WTC11 (cell line): ENCODE data around the gene SORCS2.

ENCODE experiments used
- ETV6 ChIP-seq: sonication (generic); formaldehyde crosslinking; IDR thresholded peaks from 2 replicates; pipeline ENCODE4 v1.8.1; 2022; ENCODE audit warnings: mild to moderate bottlenecking, missing genetic modification reagents
- NR1H2 ChIP-seq: sonication (generic); formaldehyde crosslinking; IDR thresholded peaks from 2 replicates; pipeline ENCODE4 v1.9.0; 2021; ENCODE audit warnings: mild to moderate bottlenecking, moderate library complexity, missing genetic modification reagents
- SMAD3 ChIP-seq: sonication (generic); formaldehyde crosslinking; IDR thresholded peaks from 2 replicates; pipeline ENCODE4 v1.8.0; 2022; ENCODE audit warnings: missing genetic modification reagents, mild to moderate bottlenecking, borderline replicate concordance
- SP1 ChIP-seq: sonication (generic); formaldehyde crosslinking; conservative IDR thresholded peaks from 2 replicates; pipeline ENCODE4 v1.8.1; 2022; ENCODE audit warnings: missing genetic modification reagents
- TEAD4 ChIP-seq: sonication (generic); formaldehyde crosslinking; IDR thresholded peaks from 2 replicates; pipeline ENCODE4 v1.8.0; 2022; ENCODE audit warnings: mild to moderate bottlenecking, missing genetic modification reagents
- TF ChIP-seq, protein P1 (sequence below): fragments of 200-600 bp; IDR thresholded peaks from 2 replicates; pipeline ENCODE4 v1.8.0; 2022; ENCODE audit warnings: antibody characterized with exemption
- TF ChIP-seq, protein P2 (sequence below): sonication (generic); formaldehyde crosslinking; IDR thresholded peaks from 2 replicates; pipeline ENCODE4 v1.8.0; 2022; ENCODE audit warnings: mild to moderate bottlenecking, missing genetic modification reagents
- TF ChIP-seq, protein P3 (sequence below): sonication (generic); formaldehyde crosslinking; IDR thresholded peaks from 2 replicates; pipeline ENCODE4 v1.8.1; 2022; ENCODE audit warnings: mild to moderate bottlenecking, missing genetic modification reagents, moderate library complexity, borderline replicate concordance
- TF ChIP-seq, protein P4 (sequence below): sonication (generic); formaldehyde crosslinking; IDR thresholded peaks from 2 replicates; pipeline ENCODE4 v1.8.1; 2022; ENCODE audit warnings: low read depth, mild to moderate bottlenecking, moderate library complexity, missing genetic modification reagents, borderline replicate concordance
- TF ChIP-seq, protein P5 (sequence below): sonication (generic); formaldehyde crosslinking; conservative IDR thresholded peaks from 2 replicates; pipeline ENCODE4 v1.8.1; 2022; ENCODE audit warnings: mild to moderate bottlenecking, missing genetic modification reagents
- TF ChIP-seq, protein P6 (sequence below): sonication (generic); formaldehyde crosslinking; IDR thresholded peaks from 2 replicates; pipeline ENCODE4 v1.8.0; 2022; ENCODE audit warnings: mild to moderate bottlenecking, missing genetic modification reagents

DNA sequence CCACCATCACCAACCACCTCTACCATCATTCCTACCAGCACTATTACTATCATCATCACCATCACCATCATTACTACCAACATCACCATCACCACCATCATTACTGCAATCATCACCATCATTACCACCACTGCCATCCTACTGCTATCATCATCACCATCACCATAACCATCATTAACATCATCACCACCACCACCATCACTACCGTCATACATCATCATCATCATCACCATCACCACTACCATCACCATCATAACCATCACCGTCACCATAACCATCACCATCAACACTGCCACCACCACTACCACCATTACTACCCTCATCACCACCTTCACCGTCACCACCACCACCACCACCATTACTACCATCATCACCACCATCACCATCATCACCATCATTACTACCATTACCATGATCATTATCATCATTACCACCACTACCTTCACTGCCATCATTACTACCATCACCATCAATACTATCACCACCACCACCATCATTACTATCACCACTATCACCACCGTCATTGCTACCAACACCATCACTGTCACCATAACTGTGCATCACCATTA lies 170.6 kb downstream of the SORCS2 start:
- TF ChIP-seq, protein P1, sequence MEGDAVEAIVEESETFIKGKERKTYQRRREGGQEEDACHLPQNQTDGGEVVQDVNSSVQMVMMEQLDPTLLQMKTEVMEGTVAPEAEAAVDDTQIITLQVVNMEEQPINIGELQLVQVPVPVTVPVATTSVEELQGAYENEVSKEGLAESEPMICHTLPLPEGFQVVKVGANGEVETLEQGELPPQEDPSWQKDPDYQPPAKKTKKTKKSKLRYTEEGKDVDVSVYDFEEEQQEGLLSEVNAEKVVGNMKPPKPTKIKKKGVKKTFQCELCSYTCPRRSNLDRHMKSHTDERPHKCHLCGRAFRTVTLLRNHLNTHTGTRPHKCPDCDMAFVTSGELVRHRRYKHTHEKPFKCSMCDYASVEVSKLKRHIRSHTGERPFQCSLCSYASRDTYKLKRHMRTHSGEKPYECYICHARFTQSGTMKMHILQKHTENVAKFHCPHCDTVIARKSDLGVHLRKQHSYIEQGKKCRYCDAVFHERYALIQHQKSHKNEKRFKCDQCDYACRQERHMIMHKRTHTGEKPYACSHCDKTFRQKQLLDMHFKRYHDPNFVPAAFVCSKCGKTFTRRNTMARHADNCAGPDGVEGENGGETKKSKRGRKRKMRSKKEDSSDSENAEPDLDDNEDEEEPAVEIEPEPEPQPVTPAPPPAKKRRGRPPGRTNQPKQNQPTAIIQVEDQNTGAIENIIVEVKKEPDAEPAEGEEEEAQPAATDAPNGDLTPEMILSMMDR, result no peak
- TF ChIP-seq NR1H2 (CRISPR knock-in tag), result no peak
- TF ChIP-seq, protein P2, sequence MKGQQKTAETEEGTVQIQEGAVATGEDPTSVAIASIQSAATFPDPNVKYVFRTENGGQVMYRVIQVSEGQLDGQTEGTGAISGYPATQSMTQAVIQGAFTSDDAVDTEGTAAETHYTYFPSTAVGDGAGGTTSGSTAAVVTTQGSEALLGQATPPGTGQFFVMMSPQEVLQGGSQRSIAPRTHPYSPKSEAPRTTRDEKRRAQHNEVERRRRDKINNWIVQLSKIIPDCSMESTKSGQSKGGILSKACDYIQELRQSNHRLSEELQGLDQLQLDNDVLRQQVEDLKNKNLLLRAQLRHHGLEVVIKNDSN (CRISPR knock-in tag), result no peak
- TF ChIP-seq, protein P3, sequence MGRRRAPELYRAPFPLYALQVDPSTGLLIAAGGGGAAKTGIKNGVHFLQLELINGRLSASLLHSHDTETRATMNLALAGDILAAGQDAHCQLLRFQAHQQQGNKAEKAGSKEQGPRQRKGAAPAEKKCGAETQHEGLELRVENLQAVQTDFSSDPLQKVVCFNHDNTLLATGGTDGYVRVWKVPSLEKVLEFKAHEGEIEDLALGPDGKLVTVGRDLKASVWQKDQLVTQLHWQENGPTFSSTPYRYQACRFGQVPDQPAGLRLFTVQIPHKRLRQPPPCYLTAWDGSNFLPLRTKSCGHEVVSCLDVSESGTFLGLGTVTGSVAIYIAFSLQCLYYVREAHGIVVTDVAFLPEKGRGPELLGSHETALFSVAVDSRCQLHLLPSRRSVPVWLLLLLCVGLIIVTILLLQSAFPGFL (CRISPR knock-in tag), result no peak
- TF ChIP-seq, protein P4, sequence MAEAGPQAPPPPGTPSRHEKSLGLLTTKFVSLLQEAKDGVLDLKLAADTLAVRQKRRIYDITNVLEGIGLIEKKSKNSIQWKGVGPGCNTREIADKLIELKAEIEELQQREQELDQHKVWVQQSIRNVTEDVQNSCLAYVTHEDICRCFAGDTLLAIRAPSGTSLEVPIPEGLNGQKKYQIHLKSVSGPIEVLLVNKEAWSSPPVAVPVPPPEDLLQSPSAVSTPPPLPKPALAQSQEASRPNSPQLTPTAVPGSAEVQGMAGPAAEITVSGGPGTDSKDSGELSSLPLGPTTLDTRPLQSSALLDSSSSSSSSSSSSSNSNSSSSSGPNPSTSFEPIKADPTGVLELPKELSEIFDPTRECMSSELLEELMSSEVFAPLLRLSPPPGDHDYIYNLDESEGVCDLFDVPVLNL (CRISPR knock-in tag), result no peak
- TF ChIP-seq SMAD3, result no peak
- TF ChIP-seq, protein P5, sequence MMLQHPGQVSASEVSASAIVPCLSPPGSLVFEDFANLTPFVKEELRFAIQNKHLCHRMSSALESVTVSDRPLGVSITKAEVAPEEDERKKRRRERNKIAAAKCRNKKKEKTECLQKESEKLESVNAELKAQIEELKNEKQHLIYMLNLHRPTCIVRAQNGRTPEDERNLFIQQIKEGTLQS (CRISPR knock-in tag), result no peak
- TF ChIP-seq TEAD4 (CRISPR knock-in tag), result no peak
- TF ChIP-seq, protein P6, sequence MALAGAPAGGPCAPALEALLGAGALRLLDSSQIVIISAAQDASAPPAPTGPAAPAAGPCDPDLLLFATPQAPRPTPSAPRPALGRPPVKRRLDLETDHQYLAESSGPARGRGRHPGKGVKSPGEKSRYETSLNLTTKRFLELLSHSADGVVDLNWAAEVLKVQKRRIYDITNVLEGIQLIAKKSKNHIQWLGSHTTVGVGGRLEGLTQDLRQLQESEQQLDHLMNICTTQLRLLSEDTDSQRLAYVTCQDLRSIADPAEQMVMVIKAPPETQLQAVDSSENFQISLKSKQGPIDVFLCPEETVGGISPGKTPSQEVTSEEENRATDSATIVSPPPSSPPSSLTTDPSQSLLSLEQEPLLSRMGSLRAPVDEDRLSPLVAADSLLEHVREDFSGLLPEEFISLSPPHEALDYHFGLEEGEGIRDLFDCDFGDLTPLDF (CRISPR knock-in tag), result no peak
- no peak for TF ChIP-seq ETV6 (CRISPR knock-in tag)
- TF ChIP-seq SP1, result no peak
